ENCODE measurements around the gene KCNJ10.

KCNJ10 gene

GRCh38 chr1:160090760-160091159 is 20.8 kb upstream of the KCNJ10 start:
- H3K4me3 ChIP-seq (ENCODE audit: low read length) = no peak overlapping the region
- no peak overlapping the region for H3K9ac ChIP-seq (ENCODE audit: low read depth, low read length)
- no peaks in the 10 kb centered on the region; the same call in 1 of the 2 replicates for H3K27me3 ChIP-seq (ENCODE audit: insufficient read depth, low read length)
- no peak overlapping the region for H3K27ac ChIP-seq (ENCODE audit: low read length)
- no peaks in the 10 kb centered on the region for H3K9me3 ChIP-seq (ENCODE audit: insufficient read depth, low read depth, low read length)
- H3K36me3 ChIP-seq (ENCODE audit: insufficient read depth, low read depth, low read length) = peaks cover 59% of the 10 kb centered on the region
- peaks cover 8% of the 10 kb centered on the region for H3K4me1 ChIP-seq (ENCODE audit: insufficient read depth, low read length)

- Histone ChIP-seq H3K9me3 (ENCODE audit: insufficient read depth, low read depth, low read length) (no peaks in the 10 kb centered on the region), H3K9ac (ENCODE audit: low read depth, low read length) (no peak overlapping the region), H3K4me3 (ENCODE audit: low read length) (no peak overlapping the region), H3K4me1 (ENCODE audit: insufficient read depth, low read length) (no peaks in the 10 kb centered on the region; the same call in none of the 2 replicates), H3K27ac (ENCODE audit: low read length) (no peak overlapping the region), H3K27me3 (ENCODE audit: insufficient read depth, low read length) (peaks cover 6% of the 10 kb centered on the region), H3K36me3 (ENCODE audit: insufficient read depth, low read depth, low read length) (peaks cover 53% of the 10 kb centered on the region)
Observed at GRCh38 chr1:160089883-160090282, 19.9 kb upstream of the KCNJ10 start.

- no peak overlapping the region for H3K9ac ChIP-seq (ENCODE audit: low read depth, low read length)
- peaks cover 26% of the 10 kb centered on the region; the same call in 1 of the 2 replicates for H3K36me3 ChIP-seq (ENCODE audit: insufficient read depth, low read depth, low read length)
- no peak overlapping the region for H3K4me3 ChIP-seq (ENCODE audit: low read length)
Observed at GRCh38 chr1:160087118-160087662, 17.2 kb upstream of the KCNJ10 start.

GRCh38 chr1:160086456-160086892 is 16.5 kb upstream of the KCNJ10 start:
- H3K27me3 ChIP-seq (ENCODE audit: insufficient read depth, low read length) = peaks cover 40% of the 10 kb centered on the region
- H3K36me3 ChIP-seq (ENCODE audit: insufficient read depth, low read depth, low read length) = peaks cover 19% of the 10 kb centered on the region; the same call in 1 of the 2 replicates
- H3K4me3 ChIP-seq (ENCODE audit: low read length) = no peak overlapping the region
- H3K27ac ChIP-seq (ENCODE audit: low read length) = no peak overlapping the region
- H3K9ac ChIP-seq (ENCODE audit: low read depth, low read length) = no peak overlapping the region
- no peaks in the 10 kb centered on the region for H3K9me3 ChIP-seq (ENCODE audit: insufficient read depth, low read depth, low read length)
- H3K4me1 ChIP-seq (ENCODE audit: insufficient read depth, low read length) = no peaks in the 10 kb centered on the region; the same call in none of the 2 replicates

More at GRCh38 chr1:160087118-160087662, 17.2 kb upstream of the KCNJ10 start:
- Histone ChIP-seq H3K27me3 (ENCODE audit: insufficient read depth, low read length) (peaks cover 33% of the 10 kb centered on the region), H3K4me1 (ENCODE audit: insufficient read depth, low read length) (no peaks in the 10 kb centered on the region; the same call in none of the 2 replicates), H3K27ac (ENCODE audit: low read length) (no peak overlapping the region), H3K9me3 (ENCODE audit: insufficient read depth, low read depth, low read length) (no peaks in the 10 kb centered on the region)

DNA sequence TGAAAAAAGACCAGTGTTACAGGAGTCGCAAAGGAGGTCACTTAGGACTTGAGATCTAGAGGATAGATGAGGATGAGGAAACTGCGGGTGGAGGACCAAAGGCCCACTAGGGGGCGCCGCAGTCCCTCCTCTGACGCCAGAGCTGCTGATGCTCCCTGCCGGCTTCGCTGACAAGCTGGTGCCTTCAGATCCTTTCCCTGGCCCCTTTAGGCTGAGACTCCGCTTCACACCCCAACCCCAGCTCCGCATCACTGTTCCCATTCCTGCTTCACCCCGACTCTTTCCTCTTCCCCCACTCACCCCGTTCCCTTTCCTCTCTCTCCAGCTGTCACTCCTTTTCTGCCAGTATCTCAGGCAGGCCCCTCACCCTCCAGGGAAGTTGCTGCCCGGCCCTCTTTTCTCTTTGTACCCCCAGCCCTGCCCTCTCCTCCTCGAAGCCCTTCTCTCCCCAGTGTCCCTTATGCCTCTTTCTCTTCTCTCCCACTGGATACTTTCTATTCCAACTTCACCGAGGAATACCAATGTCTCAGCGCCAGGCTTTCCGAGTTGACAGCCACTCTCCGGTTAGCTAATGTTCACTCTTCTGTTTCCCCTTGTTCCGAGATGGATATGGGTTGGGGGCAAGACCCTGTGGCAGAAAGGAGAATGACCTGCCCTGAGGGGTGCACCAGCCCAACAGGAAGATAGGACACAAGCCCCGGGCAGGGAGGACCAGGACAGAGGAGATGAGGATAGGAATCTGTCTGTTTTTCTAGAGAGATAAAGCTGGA is 15.9 kb upstream of the KCNJ10 start:
- no peak overlapping the region for H3K27ac ChIP-seq (ENCODE audit: low read length)
- H3K4me3 ChIP-seq (ENCODE audit: low read length) = no peak overlapping the region
- peaks cover 13% of the 10 kb centered on the region; the same call in 1 of the 2 replicates for H3K36me3 ChIP-seq (ENCODE audit: insufficient read depth, low read depth, low read length)
- no peaks in the 10 kb centered on the region; the same call in none of the 2 replicates for H3K4me1 ChIP-seq (ENCODE audit: insufficient read depth, low read length)
- no peaks in the 10 kb centered on the region for H3K9me3 ChIP-seq (ENCODE audit: insufficient read depth, low read depth, low read length)
- no peak overlapping the region for H3K9ac ChIP-seq (ENCODE audit: low read depth, low read length)
- H3K27me3 ChIP-seq (ENCODE audit: insufficient read depth, low read length) = peaks cover 46% of the 10 kb centered on the region

DNA sequence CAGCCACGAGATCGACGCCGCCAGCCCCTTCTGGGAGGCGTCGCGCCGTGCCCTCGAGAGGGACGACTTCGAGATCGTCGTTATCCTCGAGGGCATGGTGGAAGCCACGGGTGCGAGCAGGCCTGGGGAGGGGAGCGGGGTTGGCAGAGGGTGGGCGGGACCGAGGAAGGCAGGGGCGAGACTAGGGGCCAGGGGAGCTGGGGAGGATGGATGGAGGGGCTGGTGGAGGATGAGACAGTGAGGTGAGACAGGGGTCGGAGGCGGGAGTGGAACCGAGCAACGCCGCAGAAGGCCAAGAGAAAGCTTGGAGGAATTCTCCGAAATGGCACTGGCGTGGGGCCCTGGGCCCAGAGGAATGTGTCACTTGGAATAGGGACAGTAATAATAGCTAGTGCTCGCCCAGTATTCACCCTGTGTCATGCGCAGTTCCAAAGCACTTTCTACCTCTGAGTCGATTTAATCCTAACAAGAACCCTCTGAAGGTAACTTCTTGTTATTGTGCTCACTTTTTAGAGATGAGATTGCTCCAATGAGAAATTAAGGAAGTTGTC is 14.9 kb upstream of the KCNJ10 start:
- no peak overlapping the region for H3K4me3 ChIP-seq (ENCODE audit: low read length)

GRCh38 chr1:160083968-160084770 is 14.2 kb upstream of the KCNJ10 start:
- H3K36me3 ChIP-seq (ENCODE audit: insufficient read depth, low read depth, low read length) = peaks cover 6% of the 10 kb centered on the region; the same call in 1 of the 2 replicates
- H3K4me3 ChIP-seq (ENCODE audit: low read length) = peak overlapping the region; percentile 48; the same call in 1 of the 2 replicates
- no peaks in the 10 kb centered on the region for H3K9me3 ChIP-seq (ENCODE audit: insufficient read depth, low read depth, low read length)
- peak overlapping the region; percentile 22; the same call in 1 of the 2 replicates for H3K9ac ChIP-seq (ENCODE audit: low read depth, low read length)
- peaks cover 63% of the 10 kb centered on the region for H3K27me3 ChIP-seq (ENCODE audit: insufficient read depth, low read length)
- no peak overlapping the region for H3K27ac ChIP-seq (ENCODE audit: low read length)
- H3K4me1 ChIP-seq (ENCODE audit: insufficient read depth, low read length) = no peaks in the 10 kb centered on the region; the same call in 1 of the 2 replicates

More for the DNA sequence above, 14.9 kb upstream of the KCNJ10 start:
- H3K36me3 ChIP-seq (ENCODE audit: insufficient read depth, low read depth, low read length) = peaks cover 7% of the 10 kb centered on the region; the same call in 1 of the 2 replicates
- H3K27ac ChIP-seq (ENCODE audit: low read length) = no peak overlapping the region
- no peaks in the 10 kb centered on the region; the same call in 1 of the 2 replicates for H3K4me1 ChIP-seq (ENCODE audit: insufficient read depth, low read length)
- no peaks in the 10 kb centered on the region for H3K9me3 ChIP-seq (ENCODE audit: insufficient read depth, low read depth, low read length)
- H3K9ac ChIP-seq (ENCODE audit: low read depth, low read length) = no peak overlapping the region
- peaks cover 56% of the 10 kb centered on the region for H3K27me3 ChIP-seq (ENCODE audit: insufficient read depth, low read length)

DNA sequence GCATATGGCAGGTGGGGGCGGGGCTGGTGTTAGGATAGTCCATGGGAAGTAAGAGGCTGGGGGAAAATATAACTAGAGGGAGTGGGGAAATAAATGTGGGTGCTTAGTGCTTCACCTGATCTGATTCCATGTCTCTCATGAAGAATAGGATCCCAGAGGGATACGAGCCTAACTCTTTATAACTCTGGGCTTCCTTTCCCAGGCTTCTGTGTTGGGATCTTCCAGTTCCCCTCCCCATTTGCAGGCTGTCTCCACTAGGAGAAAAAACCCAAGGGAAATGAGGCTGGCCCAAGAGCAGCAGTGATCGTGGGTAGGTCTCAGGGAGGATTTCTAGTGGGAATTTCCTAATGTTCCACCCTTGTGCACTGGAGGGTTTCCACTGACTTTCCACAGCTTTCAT is 13.0 kb upstream of the KCNJ10 start:
- H3K27me3 ChIP-seq (ENCODE audit: insufficient read depth, low read length) = peaks cover 65% of the 10 kb centered on the region

DNA sequence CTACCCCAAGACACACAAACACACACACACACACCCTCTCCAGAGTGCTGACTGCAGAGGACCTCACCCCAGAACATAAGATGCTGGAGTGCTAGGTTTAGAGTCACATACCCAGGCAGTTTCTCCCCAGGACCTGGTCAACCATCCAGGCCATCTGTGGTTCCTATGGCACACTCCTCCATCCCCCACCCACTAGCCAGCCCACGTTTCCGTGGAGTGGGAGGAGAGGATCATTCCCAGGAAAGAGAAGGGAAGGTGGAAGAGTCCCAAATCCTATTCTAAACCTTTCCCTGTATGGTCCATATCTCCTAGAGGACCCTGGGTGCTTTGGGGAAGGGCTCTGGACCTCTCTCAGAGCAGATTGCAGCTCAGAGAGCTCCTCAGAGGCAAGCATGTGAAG is 12.5 kb upstream of the KCNJ10 start:
- Histone ChIP-seq H3K36me3 (ENCODE audit: insufficient read depth, low read depth, low read length) (no peaks in the 10 kb centered on the region), H3K27me3 (ENCODE audit: insufficient read depth, low read length) (peaks cover 67% of the 10 kb centered on the region), H3K4me3 (ENCODE audit: low read length) (no peak overlapping the region), H3K4me1 (ENCODE audit: insufficient read depth, low read length) (no peaks in the 10 kb centered on the region; the same call in 1 of the 2 replicates), H3K9me3 (ENCODE audit: insufficient read depth, low read depth, low read length) (no peaks in the 10 kb centered on the region), H3K27ac (ENCODE audit: low read length) (no peak overlapping the region), H3K9ac (ENCODE audit: low read depth, low read length) (no peak overlapping the region)

More for the DNA sequence above, 13.0 kb upstream of the KCNJ10 start:
- H3K9ac ChIP-seq (ENCODE audit: low read depth, low read length) = no peak overlapping the region
- H3K36me3 ChIP-seq (ENCODE audit: insufficient read depth, low read depth, low read length) = no peaks in the 10 kb centered on the region
- H3K27ac ChIP-seq (ENCODE audit: low read length) = no peak overlapping the region
- H3K4me1 ChIP-seq (ENCODE audit: insufficient read depth, low read length) = no peaks in the 10 kb centered on the region; the same call in 1 of the 2 replicates
- H3K4me3 ChIP-seq (ENCODE audit: low read length) = no peak overlapping the region
- no peaks in the 10 kb centered on the region for H3K9me3 ChIP-seq (ENCODE audit: insufficient read depth, low read depth, low read length)

- H3K27me3 ChIP-seq (ENCODE audit: insufficient read depth, low read length) = peaks cover 73% of the 10 kb centered on the region
- H3K4me1 ChIP-seq (ENCODE audit: insufficient read depth, low read length) = no peaks in the 10 kb centered on the region; the same call in 1 of the 2 replicates
- H3K4me3 ChIP-seq (ENCODE audit: low read length) = no peak within 1 kb of the TSS
- no peak within 1 kb of the TSS for H3K27ac ChIP-seq (ENCODE audit: low read length)
- H3K9ac ChIP-seq (ENCODE audit: low read depth, low read length) = no peak within 1 kb of the TSS
- H3K36me3 ChIP-seq (ENCODE audit: insufficient read depth, low read depth, low read length) = no peaks in the 10 kb centered on the region
- no peaks in the 10 kb centered on the region for H3K9me3 ChIP-seq (ENCODE audit: insufficient read depth, low read depth, low read length)
Observed at GRCh38 chr1:160081261-160081936, 11.4 kb upstream of the KCNJ10 start, which contains the start of gene KCNJ9. Gene KCNJ9, plus strand, starts transcription at chr1:160081538. Its CDS starts 2,493 bp downstream, at chr1:160084031.

All from iPS-20b (cell line).